Karpas-422 (cell line): ENCODE results near the gene EHD4. TPM values are rescaled to one million over a fixed set of nuclear protein-coding genes. Genes with fewer than 3 reads are reported as not detected.

Source experiments
- DNase-seq: peaks from one replicate; pipeline ENCODE4 v3.0.0-alpha.2; 2015
- H2AFZ ChIP-seq: fragments of 200-600 bp; sonication (generic); 2 replicates; pipeline ENCODE4 v1.6.1; 2014; ENCODE audit warnings: antibody characterized with exemption, low read length, mixed read lengths
- H3K27ac ChIP-seq: fragments of 200-600 bp; sonication (generic); 2 replicates; pipeline ENCODE4 v1.5.1; 2014; ENCODE audit warnings: mild to moderate bottlenecking, low read length, moderate library complexity
- H3K27me3 ChIP-seq: fragments of 200-600 bp; sonication (generic); 2 replicates; pipeline ENCODE4 v1.6.1; 2014; ENCODE audit warnings: low read length, mixed read lengths
- H3K36me3 ChIP-seq: fragments of 200-600 bp; sonication (generic); 2 replicates; pipeline ENCODE4 v1.6.1; 2014; ENCODE audit warnings: low read length, mixed read lengths; ENCODE audit not compliant: insufficient read depth
- H3K4me1 ChIP-seq: fragments of 200-600 bp; sonication (generic); 2 replicates; pipeline ENCODE4 v1.6.1; 2014; ENCODE audit warnings: mild to moderate bottlenecking, low read length, mixed read lengths
- H3K4me2 ChIP-seq: fragments of 200-600 bp; sonication (generic); 2 replicates; pipeline ENCODE4 v1.6.1; 2014; ENCODE audit warnings: low read length, low read depth, mild to moderate bottlenecking; ENCODE audit not compliant: poor library complexity, severe bottlenecking
- H3K4me3 ChIP-seq: fragments of 200-600 bp; sonication (generic); 2 replicates; pipeline ENCODE4 v1.5.1; 2014; ENCODE audit warnings: mild to moderate bottlenecking, antibody characterized with exemption, low read length, mixed read lengths
- H3K79me2 ChIP-seq: fragments of 200-600 bp; sonication (generic); 2 replicates; pipeline ENCODE4 v1.6.1; 2014; ENCODE audit warnings: mild to moderate bottlenecking, low read length, mixed read lengths
- H3K9ac ChIP-seq: fragments of 200-600 bp; sonication (generic); 2 replicates; pipeline ENCODE4 v1.6.0; 2014; ENCODE audit warnings: low read length
- H3K9me2 ChIP-seq: fragments of 200-600 bp; sonication (generic), shearing (Covaris generic); replicated peaks from 2 replicates; pipeline ENCODE4 v1.6.0; 2014; ENCODE audit warnings: mild to moderate bottlenecking, low read length, moderate library complexity; ENCODE audit not compliant: insufficient read depth
- H3K9me3 ChIP-seq: fragments of 300-700, 200-600 bp; sonication (generic); 2 replicates; pipeline ENCODE4 v1.6.1; 2014; ENCODE audit warnings: low read length, mixed read lengths
- H4K20me1 ChIP-seq: fragments of 200-600 bp; sonication (generic); 2 replicates; pipeline ENCODE4 v1.6.1; 2014; ENCODE audit warnings: mild to moderate bottlenecking, antibody characterized with exemption, low read length, low read depth; ENCODE audit not compliant: insufficient read depth
- total RNA-seq: library from RNA; depleted of rRNA; stranded (reverse); fragments of >200 nt; shearing (Covaris generic); gene quantifications from 2 replicates; pipeline ENCODE4 v1.2.3, GENCODE V29; 2014; ENCODE audit warnings: low replicate concordance

EHD4 gene
- total RNA-seq, 1 experiment from 2014 or later: 19.9 TPM

DNA sequence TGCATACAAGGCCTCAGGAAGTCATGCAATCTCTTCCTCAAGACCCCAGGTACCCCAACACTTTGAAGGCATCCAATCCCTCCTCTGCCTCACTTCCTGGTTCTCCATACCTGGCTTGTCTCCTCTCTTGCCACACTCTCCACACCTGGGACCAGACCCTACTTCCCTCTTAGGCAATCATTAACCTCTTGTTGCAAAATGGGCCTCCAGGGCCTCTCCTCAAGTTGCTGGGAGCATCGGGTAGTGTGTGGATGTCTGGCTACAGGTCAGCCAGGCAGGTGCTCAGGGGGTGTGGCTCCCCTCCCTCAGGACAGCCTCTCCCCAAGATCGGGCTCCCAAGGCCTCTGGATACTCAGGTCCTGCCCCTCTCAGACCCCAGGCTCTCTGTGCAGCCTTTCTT is 39.9 kb upstream of the EHD4 start:
- Histone ChIP-seq H3K9ac (no peak overlapping the region), H3K9me3 (no peaks in the 10 kb centered on the region), H3K79me2 (no peaks in the 10 kb centered on the region), H2AFZ (no peak overlapping the region), H3K27ac (no peak overlapping the region), H3K4me2 (no peak overlapping the region), H3K27me3 (no peaks in the 10 kb centered on the region), H4K20me1 (no peaks in the 10 kb centered on the region), H3K9me2 (no peaks in the 10 kb centered on the region), H3K36me3 (no peaks in the 10 kb centered on the region), H3K4me1 (no peaks in the 10 kb centered on the region), H3K4me3 (no peak overlapping the region)
- no peak for DNase-seq

DNA sequence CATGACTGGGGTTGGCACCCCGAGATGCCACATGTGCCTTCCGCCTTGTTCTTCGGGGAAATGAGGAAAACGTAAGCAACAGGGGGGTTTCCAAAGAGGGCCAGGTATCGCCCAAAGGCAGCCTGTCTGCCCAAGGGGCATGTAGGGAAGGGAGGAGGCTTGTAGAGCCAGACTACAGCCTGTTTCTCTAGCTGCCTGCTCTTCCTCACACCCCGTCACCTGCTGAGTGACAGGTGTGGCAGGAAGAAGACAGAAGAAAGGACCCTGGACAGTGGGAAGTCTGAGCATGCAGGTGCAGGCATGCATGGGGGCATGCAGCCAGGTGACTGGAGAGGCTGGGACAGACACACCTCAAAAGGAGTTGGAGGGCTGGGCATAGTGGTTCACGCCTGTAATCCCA is 38.7 kb upstream of the EHD4 start:
- Histone ChIP-seq H3K27ac (no peak overlapping the region), H3K9me3 (no peaks in the 10 kb centered on the region), H3K4me1 (no peaks in the 10 kb centered on the region), H2AFZ (no peak overlapping the region), H3K36me3 (no peaks in the 10 kb centered on the region), H3K4me2 (no peak overlapping the region), H3K9me2 (no peaks in the 10 kb centered on the region), H3K9ac (no peak overlapping the region), H4K20me1 (no peaks in the 10 kb centered on the region), H3K79me2 (no peaks in the 10 kb centered on the region), H3K27me3 (no peaks in the 10 kb centered on the region), H3K4me3 (no peak overlapping the region)
- DNase-seq: no peak

GRCh38 chr15:42010434-42010833 is 38.1 kb upstream of the EHD4 start:
- Histone ChIP-seq H3K4me1 (no peaks in the 10 kb centered on the region), H2AFZ (no peak overlapping the region), H3K9me3 (no peaks in the 10 kb centered on the region), H3K9me2 (no peaks in the 10 kb centered on the region), H3K27me3 (no peaks in the 10 kb centered on the region), H3K27ac (no peak overlapping the region), H3K9ac (no peak overlapping the region), H3K79me2 (no peaks in the 10 kb centered on the region), H3K36me3 (no peaks in the 10 kb centered on the region), H3K4me2 (no peak overlapping the region), H3K4me3 (no peak overlapping the region), H4K20me1 (no peaks in the 10 kb centered on the region)
- no peak for DNase-seq

- H3K27me3 ChIP-seq: no peaks in the 10 kb centered on the region
- no peaks in the 10 kb centered on the region for H4K20me1 ChIP-seq
- no peak overlapping the region for H3K4me3 ChIP-seq
- no peaks in the 10 kb centered on the region for H3K4me1 ChIP-seq
- H3K27ac ChIP-seq: no peak overlapping the region
- H3K4me2 ChIP-seq: no peak overlapping the region
- H3K36me3 ChIP-seq: no peaks in the 10 kb centered on the region
- H3K9ac ChIP-seq: no peak overlapping the region
- no peak for DNase-seq
- no peaks in the 10 kb centered on the region for H3K79me2 ChIP-seq
- H3K9me3 ChIP-seq: no peaks in the 10 kb centered on the region
- H3K9me2 ChIP-seq: no peaks in the 10 kb centered on the region
- H2AFZ ChIP-seq: no peak overlapping the region
Measured at GRCh38 chr15:42009474-42009873, 37.1 kb upstream of the EHD4 start.

GRCh38 chr15:42009022-42009421 is 36.7 kb upstream of the EHD4 start:
- no peak overlapping the region for H3K4me3 ChIP-seq
- no peaks in the 10 kb centered on the region for H3K9me3 ChIP-seq
- H3K9ac ChIP-seq: no peak overlapping the region
- H2AFZ ChIP-seq: no peak overlapping the region
- H3K27ac ChIP-seq: no peak overlapping the region
- no peaks in the 10 kb centered on the region for H3K27me3 ChIP-seq
- H3K4me2 ChIP-seq: no peak overlapping the region
- no peaks in the 10 kb centered on the region for H3K79me2 ChIP-seq
- no peaks in the 10 kb centered on the region for H3K4me1 ChIP-seq
- no peaks in the 10 kb centered on the region for H3K9me2 ChIP-seq
- H3K36me3 ChIP-seq: no peaks in the 10 kb centered on the region
- DNase-seq: no peak
- no peaks in the 10 kb centered on the region for H4K20me1 ChIP-seq

DNA sequence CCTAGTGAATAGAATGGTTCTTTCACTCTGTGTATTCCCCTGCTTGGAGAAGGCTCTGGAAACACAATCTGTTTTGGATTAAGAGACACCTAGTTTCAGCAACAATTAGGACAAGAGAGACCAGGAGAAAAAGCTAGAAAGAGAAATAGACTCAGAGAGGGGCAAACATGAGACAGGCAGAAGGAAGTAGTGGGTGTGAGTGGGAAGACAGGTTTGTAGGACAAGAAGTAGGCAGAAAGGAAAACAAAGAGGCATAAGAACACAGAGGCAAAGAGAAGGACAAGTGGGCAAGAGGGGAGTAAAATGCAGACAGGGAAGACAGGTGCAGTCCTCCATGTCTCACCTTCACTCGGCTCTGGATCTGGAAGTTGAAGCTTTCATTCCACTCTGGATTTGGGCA is 35.0 kb upstream of the EHD4 start:
- Histone ChIP-seq H3K4me2 (no peak overlapping the region), H4K20me1 (no peaks in the 10 kb centered on the region), H3K36me3 (no peaks in the 10 kb centered on the region), H3K9me2 (no peaks in the 10 kb centered on the region), H3K79me2 (no peaks in the 10 kb centered on the region), H3K9ac (no peak overlapping the region), H3K4me1 (no peaks in the 10 kb centered on the region), H3K27me3 (no peaks in the 10 kb centered on the region), H3K4me3 (no peak overlapping the region), H3K27ac (no peak overlapping the region), H3K9me3 (no peaks in the 10 kb centered on the region), H2AFZ (no peak overlapping the region)
- no peak for DNase-seq

GRCh38 chr15:42002333-42002732 is 30.0 kb upstream of the EHD4 start:
- Histone ChIP-seq H3K9me3 (no peaks in the 10 kb centered on the region), H3K79me2 (no peaks in the 10 kb centered on the region), H3K4me2 (no peak overlapping the region), H4K20me1 (no peaks in the 10 kb centered on the region), H3K27me3 (no peaks in the 10 kb centered on the region), H3K9ac (no peak overlapping the region), H3K4me3 (no peak overlapping the region), H3K4me1 (peaks cover 9% of the 10 kb centered on the region), H3K36me3 (no peaks in the 10 kb centered on the region), H2AFZ (no peak overlapping the region), H3K27ac (no peak overlapping the region), H3K9me2 (no peaks in the 10 kb centered on the region)
- DNase-seq: no peak

- Histone ChIP-seq H3K4me3 (no peak overlapping the region), H3K4me1 (peaks cover 9% of the 10 kb centered on the region), H3K79me2 (no peaks in the 10 kb centered on the region), H3K4me2 (no peak overlapping the region), H2AFZ (no peak overlapping the region), H3K27ac (no peak overlapping the region), H3K9me3 (no peaks in the 10 kb centered on the region), H3K27me3 (no peaks in the 10 kb centered on the region), H4K20me1 (no peaks in the 10 kb centered on the region), H3K9ac (no peak overlapping the region), H3K9me2 (no peaks in the 10 kb centered on the region), H3K36me3 (no peaks in the 10 kb centered on the region)
- DNase-seq: no peak
Measured at GRCh38 chr15:42001236-42001635, 28.9 kb upstream of the EHD4 start.
